GM23338 (cell line): ENCODE data around the gene CWC27. TPM values are rescaled to one million over a fixed set of nuclear protein-coding genes. Genes with fewer than 3 reads are reported as not detected.

ENCODE experiments used
- ATAC-seq: fragments of 200-7000 bp; cut with Tn5 transposase; 3 replicates; pipeline ENCODE4 v1.9.1; 2020
- DNase-seq: peaks from one replicate; pipeline ENCODE4 v3.0.0-alpha.2; 2015; ENCODE audit warnings: low spot score
- H2AFZ ChIP-seq: fragments of 200-600 bp; sonication (generic); 2 replicates; pipeline ENCODE4 v1.8.0; 2016; ENCODE audit warnings: antibody characterized with exemption, mild to moderate bottlenecking, moderate library complexity
- H3F3A ChIP-seq: fragments of 200-600 bp; sonication (generic); replicated peaks from 2 replicates; pipeline ENCODE4 v1.8.0; 2017; ENCODE audit warnings: antibody characterized with exemption, mixed run types, low read depth
- H3K27ac ChIP-seq: fragments of 200-600 bp; sonication (generic); 2 replicates; pipeline ENCODE4 v1.6.1; 2016; ENCODE audit warnings: low read depth
- H3K27me3 ChIP-seq: fragments of 200-600 bp; sonication (generic); 2 replicates; pipeline ENCODE4 v1.8.0; 2016; ENCODE audit warnings: mild to moderate bottlenecking, mixed run types, moderate library complexity; ENCODE audit not compliant: insufficient read depth
- H3K36me3 ChIP-seq: fragments of 200-600 bp; sonication (generic); 2 replicates; pipeline ENCODE4 v1.8.0; 2016; ENCODE audit warnings: mild to moderate bottlenecking; ENCODE audit not compliant: insufficient read depth
- H3K4me1 ChIP-seq: fragments of 200-600 bp; sonication (generic); 2 replicates; pipeline ENCODE4 v1.8.0; 2016; ENCODE audit warnings: mild to moderate bottlenecking, moderate library complexity; ENCODE audit not compliant: insufficient read depth
- H3K4me2 ChIP-seq: fragments of 200-600 bp; sonication (generic); 2 replicates; pipeline ENCODE4 v1.7.1; 2017; ENCODE audit warnings: mixed run types
- H3K4me3 ChIP-seq: fragments of 200-600 bp; sonication (generic); 2 replicates; pipeline ENCODE4 v1.6.1; 2016; ENCODE audit warnings: mixed run types
- H3K79me2 ChIP-seq: fragments of 200-600 bp; sonication (generic); replicated peaks from 2 replicates; pipeline ENCODE4 v1.8.0; 2017; ENCODE audit warnings: mild to moderate bottlenecking; ENCODE audit not compliant: insufficient read depth
- H3K9me2 ChIP-seq: fragments of 200-600 bp; sonication (generic); 2 replicates; pipeline ENCODE4 v1.8.0; 2017; ENCODE audit not compliant: insufficient read depth
- H4K20me1 ChIP-seq: fragments of 200-600 bp; sonication (generic); replicated peaks from 2 replicates; pipeline ENCODE4 v1.8.0; 2017; ENCODE audit warnings: mild to moderate bottlenecking; ENCODE audit not compliant: insufficient read depth
- H3K27ac Mint-ChIP-seq: 2 replicates; pipeline ENCODE4 v1.8.0; 2020; ENCODE audit warnings: inconsistent platforms, mild to moderate bottlenecking, moderate library complexity, mixed read lengths
- H3K27me3 Mint-ChIP-seq: 3 replicates; pipeline ENCODE4 v1.8.0; 2022; ENCODE audit warnings: low read depth, mild to moderate bottlenecking, moderate library complexity, mixed read lengths, inconsistent platforms; ENCODE audit not compliant: insufficient read depth, poor library complexity
- H3K36me3 Mint-ChIP-seq: 3 replicates; pipeline ENCODE4 v1.8.0; 2021; ENCODE audit warnings: low read depth, mild to moderate bottlenecking, inconsistent platforms, moderate library complexity, mixed read lengths
- H3K4me1 Mint-ChIP-seq: 3 replicates; pipeline ENCODE4 v1.8.0; 2020; ENCODE audit warnings: mild to moderate bottlenecking, inconsistent platforms, mixed read lengths
- H3K4me3 Mint-ChIP-seq: 3 replicates; pipeline ENCODE4 v1.8.0; 2021; ENCODE audit warnings: moderate library complexity, mild to moderate bottlenecking, inconsistent platforms, mixed read lengths
- H3K9me3 Mint-ChIP-seq: 3 replicates; pipeline ENCODE4 v1.8.0; 2020; ENCODE audit warnings: moderate library complexity, mild to moderate bottlenecking, inconsistent platforms, mixed read lengths
- EZH2 ChIP-seq: fragments of 200-600 bp; sonication (generic); IDR thresholded peaks from one replicate; pipeline ENCODE4 v1.8.0; 2017; ENCODE audit warnings: antibody characterized with exemption, mild to moderate bottlenecking, low read depth; ENCODE audit not compliant: unreplicated experiment
- POLR2AphosphoS5 ChIP-seq: IDR thresholded peaks from 2 replicates; pipeline ENCODE4 v1.6.1; 2016; ENCODE audit warnings: antibody characterized with exemption, low read depth
- STAT1 ChIP-seq: IDR thresholded peaks from one replicate; pipeline ENCODE4 v1.6.1; 2016; ENCODE audit warnings: antibody characterized with exemption; ENCODE audit not compliant: unreplicated experiment
- ZNF114 ChIP-seq: fragments of 250-450 bp; sonication (Bioruptor Pico); IDR thresholded peaks from 2 replicates; pipeline ENCODE4 v1.5.0; 2020; ENCODE audit warnings: mild to moderate bottlenecking, moderate library complexity
- polyA plus RNA-seq: library from polyadenylated mRNA; unstranded; fragments of >200 nt; fragmentation: Nextera tagmentation; extraction: Ambion mirVana; gene quantifications from 2 replicates; pipeline ENCODE4 v1.2.1, GENCODE V29; 2016
- total RNA-seq: library from RNA; depleted of rRNA; stranded (reverse); fragments of >200 nt; shearing (Covaris generic); gene quantifications from 2 replicates; pipeline ENCODE4 v1.2.3, GENCODE V29; 2014
- TF ChIP-seq, protein P1 (sequence below), 2 experiments: fragments of 200-600 bp in 1 of 2; sonication (generic) in 1 of 2; conservative IDR thresholded peaks; 2 replicates each; pipeline versions ENCODE4 v1.5.1 to v1.6.1; 2016 to 2017; ENCODE audit warnings: antibody characterized with exemption in 2 of 2, low read depth in 2 of 2, mild to moderate bottlenecking in 2 of 2, moderate library complexity in 1 of 2
- TF ChIP-seq, protein P2 (sequence below): IDR thresholded peaks from 2 replicates; pipeline ENCODE4 v1.6.1; 2016; ENCODE audit warnings: antibody characterized with exemption
- TF ChIP-seq, protein P3 (sequence below): IDR thresholded peaks from one replicate; pipeline ENCODE4 v1.6.1; 2018; ENCODE audit warnings: antibody characterized with exemption; ENCODE audit not compliant: unreplicated experiment

The CWC27 gene
- total and polyA plus RNA-seq, 2 experiments from 2014 or later: 27.7 to 115 TPM

DNA sequence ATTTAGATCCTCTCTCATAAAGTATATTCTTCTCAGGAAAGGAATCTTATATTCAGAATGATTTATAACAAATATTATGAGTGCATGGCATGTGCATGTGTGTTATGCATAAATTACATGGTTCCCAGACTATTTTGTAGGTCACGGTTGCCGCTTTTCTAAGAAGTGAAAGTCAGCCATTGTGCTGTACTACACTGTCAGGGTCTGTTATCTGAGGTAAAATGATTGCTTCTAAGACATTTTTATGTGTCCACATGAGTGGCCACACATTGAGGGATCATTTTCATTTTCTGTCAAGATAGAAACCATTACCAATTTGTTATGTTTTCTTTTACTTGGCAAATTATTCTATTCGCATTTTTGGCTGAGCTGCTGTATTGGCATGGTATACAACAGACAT, 210.8 kb downstream of the CWC27 start:
- H3K9me3 Mint-ChIP-seq: no peaks in the 10 kb centered on the region
- no peak for TF ChIP-seq ZNF114 (CRISPR knock-in tag)
- TF ChIP-seq, protein P1, sequence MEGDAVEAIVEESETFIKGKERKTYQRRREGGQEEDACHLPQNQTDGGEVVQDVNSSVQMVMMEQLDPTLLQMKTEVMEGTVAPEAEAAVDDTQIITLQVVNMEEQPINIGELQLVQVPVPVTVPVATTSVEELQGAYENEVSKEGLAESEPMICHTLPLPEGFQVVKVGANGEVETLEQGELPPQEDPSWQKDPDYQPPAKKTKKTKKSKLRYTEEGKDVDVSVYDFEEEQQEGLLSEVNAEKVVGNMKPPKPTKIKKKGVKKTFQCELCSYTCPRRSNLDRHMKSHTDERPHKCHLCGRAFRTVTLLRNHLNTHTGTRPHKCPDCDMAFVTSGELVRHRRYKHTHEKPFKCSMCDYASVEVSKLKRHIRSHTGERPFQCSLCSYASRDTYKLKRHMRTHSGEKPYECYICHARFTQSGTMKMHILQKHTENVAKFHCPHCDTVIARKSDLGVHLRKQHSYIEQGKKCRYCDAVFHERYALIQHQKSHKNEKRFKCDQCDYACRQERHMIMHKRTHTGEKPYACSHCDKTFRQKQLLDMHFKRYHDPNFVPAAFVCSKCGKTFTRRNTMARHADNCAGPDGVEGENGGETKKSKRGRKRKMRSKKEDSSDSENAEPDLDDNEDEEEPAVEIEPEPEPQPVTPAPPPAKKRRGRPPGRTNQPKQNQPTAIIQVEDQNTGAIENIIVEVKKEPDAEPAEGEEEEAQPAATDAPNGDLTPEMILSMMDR (conservative IDR thresholded peaks at IDR 0.05; ENCODE audit: low read depth in 2 of 2): no peak
- no peak for TF ChIP-seq POLR2AphosphoS5
- TF ChIP-seq, protein P2, sequence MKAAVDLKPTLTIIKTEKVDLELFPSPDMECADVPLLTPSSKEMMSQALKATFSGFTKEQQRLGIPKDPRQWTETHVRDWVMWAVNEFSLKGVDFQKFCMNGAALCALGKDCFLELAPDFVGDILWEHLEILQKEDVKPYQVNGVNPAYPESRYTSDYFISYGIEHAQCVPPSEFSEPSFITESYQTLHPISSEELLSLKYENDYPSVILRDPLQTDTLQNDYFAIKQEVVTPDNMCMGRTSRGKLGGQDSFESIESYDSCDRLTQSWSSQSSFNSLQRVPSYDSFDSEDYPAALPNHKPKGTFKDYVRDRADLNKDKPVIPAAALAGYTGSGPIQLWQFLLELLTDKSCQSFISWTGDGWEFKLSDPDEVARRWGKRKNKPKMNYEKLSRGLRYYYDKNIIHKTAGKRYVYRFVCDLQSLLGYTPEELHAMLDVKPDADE: no peak
- TF ChIP-seq, protein P3, sequence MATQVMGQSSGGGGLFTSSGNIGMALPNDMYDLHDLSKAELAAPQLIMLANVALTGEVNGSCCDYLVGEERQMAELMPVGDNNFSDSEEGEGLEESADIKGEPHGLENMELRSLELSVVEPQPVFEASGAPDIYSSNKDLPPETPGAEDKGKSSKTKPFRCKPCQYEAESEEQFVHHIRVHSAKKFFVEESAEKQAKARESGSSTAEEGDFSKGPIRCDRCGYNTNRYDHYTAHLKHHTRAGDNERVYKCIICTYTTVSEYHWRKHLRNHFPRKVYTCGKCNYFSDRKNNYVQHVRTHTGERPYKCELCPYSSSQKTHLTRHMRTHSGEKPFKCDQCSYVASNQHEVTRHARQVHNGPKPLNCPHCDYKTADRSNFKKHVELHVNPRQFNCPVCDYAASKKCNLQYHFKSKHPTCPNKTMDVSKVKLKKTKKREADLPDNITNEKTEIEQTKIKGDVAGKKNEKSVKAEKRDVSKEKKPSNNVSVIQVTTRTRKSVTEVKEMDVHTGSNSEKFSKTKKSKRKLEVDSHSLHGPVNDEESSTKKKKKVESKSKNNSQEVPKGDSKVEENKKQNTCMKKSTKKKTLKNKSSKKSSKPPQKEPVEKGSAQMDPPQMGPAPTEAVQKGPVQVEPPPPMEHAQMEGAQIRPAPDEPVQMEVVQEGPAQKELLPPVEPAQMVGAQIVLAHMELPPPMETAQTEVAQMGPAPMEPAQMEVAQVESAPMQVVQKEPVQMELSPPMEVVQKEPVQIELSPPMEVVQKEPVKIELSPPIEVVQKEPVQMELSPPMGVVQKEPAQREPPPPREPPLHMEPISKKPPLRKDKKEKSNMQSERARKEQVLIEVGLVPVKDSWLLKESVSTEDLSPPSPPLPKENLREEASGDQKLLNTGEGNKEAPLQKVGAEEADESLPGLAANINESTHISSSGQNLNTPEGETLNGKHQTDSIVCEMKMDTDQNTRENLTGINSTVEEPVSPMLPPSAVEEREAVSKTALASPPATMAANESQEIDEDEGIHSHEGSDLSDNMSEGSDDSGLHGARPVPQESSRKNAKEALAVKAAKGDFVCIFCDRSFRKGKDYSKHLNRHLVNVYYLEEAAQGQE: no peak
- Histone ChIP-seq H3K4me2 (no peak overlapping the region), H2AFZ (no peak overlapping the region), H3K79me2 (no peaks in the 10 kb centered on the region), H3K9me2 (no peaks in the 10 kb centered on the region), H3K27me3 (no peaks in the 10 kb centered on the region), H3K27ac (no peak overlapping the region), H3K4me3 (no peak overlapping the region), H4K20me1 (no peaks in the 10 kb centered on the region), H3F3A (no peaks in the 10 kb centered on the region), H3K36me3 (no peaks in the 10 kb centered on the region; the same call in 1 of the 2 replicates), H3K4me1 (no peaks in the 10 kb centered on the region)
- no peak overlapping the region for H3K27ac Mint-ChIP-seq
- no peaks in the 10 kb centered on the region for H3K4me1 Mint-ChIP-seq
- DNase-seq (no peak), ATAC-seq (no peak)
- H3K36me3 Mint-ChIP-seq: peaks cover 5% of the 10 kb centered on the region; the same call in 1 of the 3 replicates
- no peak overlapping the region for H3K4me3 Mint-ChIP-seq
- H3K27me3 Mint-ChIP-seq: no peaks in the 10 kb centered on the region

DNA sequence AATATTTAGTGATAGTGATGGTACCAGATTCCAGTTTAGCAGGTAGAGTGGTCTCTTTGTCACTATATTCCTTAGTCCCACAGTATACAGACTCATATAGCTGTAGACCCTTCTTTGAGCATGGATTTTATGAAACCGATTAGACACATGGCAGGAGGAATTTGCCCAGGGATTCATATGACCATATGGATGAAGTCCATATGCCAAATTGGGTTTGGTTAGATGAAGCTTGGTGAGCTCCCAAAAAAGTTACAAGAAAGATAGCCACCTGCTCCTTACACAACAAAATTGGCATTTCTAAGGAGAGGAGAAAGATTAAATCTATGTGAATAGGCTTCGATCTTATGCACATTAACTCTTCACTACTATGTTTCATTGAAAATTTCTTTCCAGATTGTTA, 211.4 kb downstream of the CWC27 start:
- Histone ChIP-seq H3K36me3 (no peaks in the 10 kb centered on the region; the same call in 1 of the 2 replicates), H3K79me2 (no peaks in the 10 kb centered on the region), H3K9me2 (no peaks in the 10 kb centered on the region), H3K27me3 (no peaks in the 10 kb centered on the region), H3K4me1 (no peaks in the 10 kb centered on the region), H4K20me1 (no peaks in the 10 kb centered on the region), H3K27ac (no peak overlapping the region), H3K4me2 (no peak overlapping the region), H3K4me3 (no peak overlapping the region), H3F3A (no peaks in the 10 kb centered on the region), H2AFZ (no peak overlapping the region)
- DNase-seq (no peak), ATAC-seq (no peak)
- Mint-ChIP-seq H3K27me3 (no peaks in the 10 kb centered on the region), H3K4me3 (no peak overlapping the region), H3K27ac (no peak overlapping the region), H3K4me1 (no peaks in the 10 kb centered on the region), H3K9me3 (no peaks in the 10 kb centered on the region), H3K36me3 (peaks cover 5% of the 10 kb centered on the region; the same call in 1 of the 3 replicates)
- TF ChIP-seq, protein P2: no peak
- TF ChIP-seq STAT1 (no peak), EZH2 (no peak), POLR2AphosphoS5 (no peak)
- TF ChIP-seq, protein P1 (conservative IDR thresholded peaks at IDR 0.05; ENCODE audit: low read depth in 2 of 2): no peak
- TF ChIP-seq, protein P3: no peak
